ENCODE results near the gene PPP2R2C. TPM values are rescaled to one million over a fixed set of nuclear protein-coding genes. Genes with fewer than 3 reads are reported as not detected.

Gene PPP2R2C
- total RNA-seq, 1 experiment from 2014 or later: 32.9 TPM

GRCh38 chr4:6290256-6290655 lies 182.2 kb downstream of the PPP2R2C start (continued):
- TF ChIP-seq, protein P1, sequence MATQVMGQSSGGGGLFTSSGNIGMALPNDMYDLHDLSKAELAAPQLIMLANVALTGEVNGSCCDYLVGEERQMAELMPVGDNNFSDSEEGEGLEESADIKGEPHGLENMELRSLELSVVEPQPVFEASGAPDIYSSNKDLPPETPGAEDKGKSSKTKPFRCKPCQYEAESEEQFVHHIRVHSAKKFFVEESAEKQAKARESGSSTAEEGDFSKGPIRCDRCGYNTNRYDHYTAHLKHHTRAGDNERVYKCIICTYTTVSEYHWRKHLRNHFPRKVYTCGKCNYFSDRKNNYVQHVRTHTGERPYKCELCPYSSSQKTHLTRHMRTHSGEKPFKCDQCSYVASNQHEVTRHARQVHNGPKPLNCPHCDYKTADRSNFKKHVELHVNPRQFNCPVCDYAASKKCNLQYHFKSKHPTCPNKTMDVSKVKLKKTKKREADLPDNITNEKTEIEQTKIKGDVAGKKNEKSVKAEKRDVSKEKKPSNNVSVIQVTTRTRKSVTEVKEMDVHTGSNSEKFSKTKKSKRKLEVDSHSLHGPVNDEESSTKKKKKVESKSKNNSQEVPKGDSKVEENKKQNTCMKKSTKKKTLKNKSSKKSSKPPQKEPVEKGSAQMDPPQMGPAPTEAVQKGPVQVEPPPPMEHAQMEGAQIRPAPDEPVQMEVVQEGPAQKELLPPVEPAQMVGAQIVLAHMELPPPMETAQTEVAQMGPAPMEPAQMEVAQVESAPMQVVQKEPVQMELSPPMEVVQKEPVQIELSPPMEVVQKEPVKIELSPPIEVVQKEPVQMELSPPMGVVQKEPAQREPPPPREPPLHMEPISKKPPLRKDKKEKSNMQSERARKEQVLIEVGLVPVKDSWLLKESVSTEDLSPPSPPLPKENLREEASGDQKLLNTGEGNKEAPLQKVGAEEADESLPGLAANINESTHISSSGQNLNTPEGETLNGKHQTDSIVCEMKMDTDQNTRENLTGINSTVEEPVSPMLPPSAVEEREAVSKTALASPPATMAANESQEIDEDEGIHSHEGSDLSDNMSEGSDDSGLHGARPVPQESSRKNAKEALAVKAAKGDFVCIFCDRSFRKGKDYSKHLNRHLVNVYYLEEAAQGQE (IDR thresholded peaks at IDR 0.05; ENCODE audit: low read depth): no peak
- TF ChIP-seq EZH2 (IDR thresholded peaks at IDR 0.05) (no peak), CBX3 (IDR thresholded peaks at IDR 0.05; ENCODE audit: low read depth) (no peak), ZBTB33 (IDR thresholded peaks at IDR 0.05; ENCODE audit: extremely low read depth, insufficient replicate concordance, low read length) (no peak), SIN3A (IDR thresholded peaks at IDR 0.05; ENCODE audit: low read depth) (no peak), SP1 (IDR thresholded peaks at IDR 0.05; ENCODE audit: low read depth) (no peak), ZFX (IDR thresholded peaks at IDR 0.05) (no peak), ELF1 (IDR thresholded peaks at IDR 0.05; ENCODE audit: borderline replicate concordance, low read depth) (no peak), ZNF274 (IDR thresholded peaks at IDR 0.05; ENCODE audit: low read depth, low read length) (no peak), MAX (IDR thresholded peaks at IDR 0.05) (no peak)

- ChIA-PET POLR2A (no interaction called here), RAD21 (ENCODE audit: low non-redundant PET in 1 of 2, low total read pairs in 2 of 2, uncharacterized antibody in 2 of 2, unreplicated experiment in 2 of 2) (no interaction called here), CTCF (no interaction called here)
- Histone ChIP-seq H3K4me3 (replicated peaks in 1 of 2; ENCODE audit: low read depth in 1 of 2, low read length in 2 of 2) (no peak overlapping the region), H3K9me3 (ENCODE audit: control insufficient read depth in 1 of 2, insufficient read depth in 1 of 2, low read depth in 1 of 2, low read length in 2 of 2) (no peaks in the 10 kb centered on the region), H3K4me2 (ENCODE audit: low read length) (no peak overlapping the region), H2AFZ (ENCODE audit: low read depth, low read length, poor library complexity, severe bottlenecking) (no peak overlapping the region), H3K27me3 (ENCODE audit: insufficient read depth, low read length) (no peaks in the 10 kb centered on the region), H3K4me1 (ENCODE audit: control insufficient read depth in 1 of 2, insufficient read depth in 2 of 2, low read length in 2 of 2) (no peaks in the 10 kb centered on the region), H3K36me3 (ENCODE audit: control insufficient read depth in 1 of 2, insufficient read depth in 2 of 2, low read length in 2 of 2) (no peaks in the 10 kb centered on the region), H3K9me2 (ENCODE audit: insufficient read depth) (no peaks in the 10 kb centered on the region), H3K27ac (ENCODE audit: low read depth, low read length) (no peak overlapping the region), H3K9ac (ENCODE audit: low read length) (no peak overlapping the region), H4K20me1 (ENCODE audit: insufficient read depth) (no peaks in the 10 kb centered on the region), H3K79me2 (ENCODE audit: insufficient read depth, low read length) (no peaks in the 10 kb centered on the region)
- ATAC-seq (no peak), DNase-seq (ENCODE audit: low read depth, low spot score) (no peak)
- no TSS peak for BruUV-seq (replicated peaks)
- intact Hi-C loops (cut with micrococcal nuclease): no loop called here
- TF ChIP-seq SP1 (IDR thresholded peaks at IDR 0.05; ENCODE audit: low read depth) (no peak), SRF (IDR thresholded peaks at IDR 0.05; ENCODE audit: low read depth) (no peak), MAX (IDR thresholded peaks at IDR 0.05) (no peak), ELF1 (IDR thresholded peaks at IDR 0.05; ENCODE audit: borderline replicate concordance, low read depth) (no peak), ZBTB33 (IDR thresholded peaks at IDR 0.05; ENCODE audit: extremely low read depth, insufficient replicate concordance, low read length) (no peak), ZFX (IDR thresholded peaks at IDR 0.05) (no peak), ZNF274 (IDR thresholded peaks at IDR 0.05; ENCODE audit: low read depth, low read length) (no peak), EGR1 (IDR thresholded peaks at IDR 0.05; ENCODE audit: low read depth) (no peak), EZH2 (IDR thresholded peaks at IDR 0.05) (no peak), TCF7L2 (IDR thresholded peaks at IDR 0.05; ENCODE audit: borderline replicate concordance, extremely low read depth, insufficient read depth, insufficient read length) (no peak), YY1 (IDR thresholded peaks at IDR 0.05; ENCODE audit: extremely low read depth, insufficient replicate concordance, low read depth, low read length) (no peak), FOSL1 (IDR thresholded peaks at IDR 0.05; ENCODE audit: low read depth) (no peak), SIN3A (IDR thresholded peaks at IDR 0.05; ENCODE audit: low read depth) (no peak), JUND (IDR thresholded peaks at IDR 0.05) (no peak), POLR2AphosphoS5 (IDR thresholded peaks at IDR 0.05; ENCODE audit: low read depth, low read length) (no peak), POLR2A (IDR thresholded peaks at IDR 0.05; ENCODE audit: borderline replicate concordance, extremely low read depth, insufficient read depth, insufficient read length) (no peak)
These were observed 183.5 kb downstream of the PPP2R2C start for GRCh38 chr4:6288871-6289270.

Data from HCT116 (cell line).